Activated CD4-positive, alpha-beta T cell treated with anti-CD3 and anti-CD28 coated beads for 36 hours (primary cell): Measurements from ENCODE around the gene QRICH1. TPM values are rescaled to one million over a fixed set of nuclear protein-coding genes. Genes with fewer than 3 reads are reported as not detected.
A peak's percentile ranks its signal among the peaks of the same experiment; 100 is the strongest.

Experiments
- microRNA-seq: library from miRNA; unstranded; fragments of <30 nt; microRNA quantifications from one replicate; pipeline ENCODE4 v1.2.0, GENCODE V29; 2021; ENCODE audit warnings: borderline replicate concordance
- total RNA-seq, 2 experiments: library from RNA; stranded (reverse); gene quantifications; one replicate each; pipeline ENCODE4 v1.2.3, GENCODE V29; 2021

Gene QRICH1
- total RNA-seq, 2 experiments from 2014 or later: 119 to 171 TPM

Small RNA genes lying within 50 kb of the gene (microRNA-seq; reads per million reads assigned to microRNA genes)
- gene MIR191 (8,233 reads per million, percentile 96 among the genes with 10 or more reads in this experiment), gene MIR425 (4,345 reads per million, percentile 94 among the genes with 10 or more reads in this experiment), gene MIR6890 (not detected)

Other genes with a start within 250 kb of the QRICH1 start
- 10 to 100 TPM; 28.7 to 35.2 TPM for gene PRKAR2A, start 246.2 kb downstream of the QRICH1 start, total RNA-seq
- 10 to 100 TPM; 15.8 to 18.5 TPM for gene SLC25A20, start 195.2 kb downstream of the QRICH1 start, total RNA-seq
- gene ARIH2, start 175.2 kb downstream of the QRICH1 start, total RNA-seq: 100 to 1,000 TPM; 105 to 112 TPM
- gene P4HTM, start 103.8 kb downstream of the QRICH1 start, total RNA-seq: 10 to 100 TPM; 25.7 to 30.4 TPM
- 100 to 1,000 TPM; 109 to 127 TPM for gene WDR6, start 86.7 kb downstream of the QRICH1 start, total RNA-seq
- 10 to 100 TPM; 25.8 to 26.0 TPM for gene DALRD3, start 75.5 kb downstream of the QRICH1 start, total RNA-seq
- 100 to 1,000 TPM in 1 of 2 experiments, 10 to 100 TPM in 1; 90.8 to 108 TPM for gene NDUFAF3, start 72.0 kb downstream of the QRICH1 start, total RNA-seq
- 100 to 1,000 TPM; 504 to 515 TPM for gene IMPDH2, start 64.7 kb downstream of the QRICH1 start, total RNA-seq
- 100 to 1,000 TPM; 240 to 342 TPM for gene QARS1, start 10.7 kb upstream of the QRICH1 start, total RNA-seq
- gene USP19, start 26.8 kb upstream of the QRICH1 start, total RNA-seq: 10 to 100 TPM; 45.2 to 45.9 TPM
- gene LAMB2, start 39.0 kb upstream of the QRICH1 start, total RNA-seq: under 1 TPM in 1 of 2 experiments, not detected in 1; 0.71 TPM
- 10 to 100 TPM; 19.5 to 22.2 TPM for gene CCDC71, start 72.3 kb upstream of the QRICH1 start, total RNA-seq
- 1 to 10 TPM; 1.2 to 3.1 TPM for gene KLHDC8B, start 77.5 kb upstream of the QRICH1 start, total RNA-seq
- gene C3orf62, start 183.2 kb upstream of the QRICH1 start, total RNA-seq: 1 to 10 TPM; 3.7 to 3.9 TPM
- gene USP4, start 246.0 kb upstream of the QRICH1 start, total RNA-seq: 10 to 100 TPM; 69.3 to 71.8 TPM